ENCODE results near the gene GRK3.

The GRK3 gene

GRCh38 chr22:25643232-25644000, 78.9 kb downstream of the GRK3 start:
- no peak overlapping the region for H3K4me3 ChIP-seq (replicated peaks; ENCODE audit: insufficient read depth, low read length)
- no peak overlapping the region for H3K27ac ChIP-seq (replicated peaks)
- TF ChIP-seq REST (IDR thresholded peaks at IDR 0.05; ENCODE audit: insufficient replicate concordance, low read depth) = no peak
- no peaks in the 10 kb centered on the region for H3K27me3 ChIP-seq (ENCODE audit: insufficient read depth, poor library complexity, severe bottlenecking)
- DNase-seq (ENCODE audit: low read depth in 1 of 2, low spot score in 1 of 2) = no peak

GRCh38 chr22:25644122-25644521, 79.6 kb downstream of the GRK3 start:
- Histone ChIP-seq H3K27ac (replicated peaks) (no peak overlapping the region), H3K4me3 (replicated peaks; ENCODE audit: insufficient read depth, low read length) (no peak overlapping the region), H3K27me3 (ENCODE audit: insufficient read depth, poor library complexity, severe bottlenecking) (no peaks in the 10 kb centered on the region)
- no peak for DNase-seq (ENCODE audit: low read depth in 1 of 2, low spot score in 1 of 2)
- TF ChIP-seq SPI1 (IDR thresholded peaks at IDR 0.05; ENCODE audit: borderline replicate concordance, low read depth) (no peak), REST (IDR thresholded peaks at IDR 0.05; ENCODE audit: insufficient replicate concordance, low read depth) (no peak), POLR2AphosphoS5 (IDR thresholded peaks at IDR 0.05; ENCODE audit: low read depth) (no peak), GABPA (IDR thresholded peaks at IDR 0.05; ENCODE audit: low read depth) (no peak)
- TF ChIP-seq, protein P1, sequence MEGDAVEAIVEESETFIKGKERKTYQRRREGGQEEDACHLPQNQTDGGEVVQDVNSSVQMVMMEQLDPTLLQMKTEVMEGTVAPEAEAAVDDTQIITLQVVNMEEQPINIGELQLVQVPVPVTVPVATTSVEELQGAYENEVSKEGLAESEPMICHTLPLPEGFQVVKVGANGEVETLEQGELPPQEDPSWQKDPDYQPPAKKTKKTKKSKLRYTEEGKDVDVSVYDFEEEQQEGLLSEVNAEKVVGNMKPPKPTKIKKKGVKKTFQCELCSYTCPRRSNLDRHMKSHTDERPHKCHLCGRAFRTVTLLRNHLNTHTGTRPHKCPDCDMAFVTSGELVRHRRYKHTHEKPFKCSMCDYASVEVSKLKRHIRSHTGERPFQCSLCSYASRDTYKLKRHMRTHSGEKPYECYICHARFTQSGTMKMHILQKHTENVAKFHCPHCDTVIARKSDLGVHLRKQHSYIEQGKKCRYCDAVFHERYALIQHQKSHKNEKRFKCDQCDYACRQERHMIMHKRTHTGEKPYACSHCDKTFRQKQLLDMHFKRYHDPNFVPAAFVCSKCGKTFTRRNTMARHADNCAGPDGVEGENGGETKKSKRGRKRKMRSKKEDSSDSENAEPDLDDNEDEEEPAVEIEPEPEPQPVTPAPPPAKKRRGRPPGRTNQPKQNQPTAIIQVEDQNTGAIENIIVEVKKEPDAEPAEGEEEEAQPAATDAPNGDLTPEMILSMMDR (IDR thresholded peaks at IDR 0.05; ENCODE audit: insufficient read depth, low read length) = no peak

DNA sequence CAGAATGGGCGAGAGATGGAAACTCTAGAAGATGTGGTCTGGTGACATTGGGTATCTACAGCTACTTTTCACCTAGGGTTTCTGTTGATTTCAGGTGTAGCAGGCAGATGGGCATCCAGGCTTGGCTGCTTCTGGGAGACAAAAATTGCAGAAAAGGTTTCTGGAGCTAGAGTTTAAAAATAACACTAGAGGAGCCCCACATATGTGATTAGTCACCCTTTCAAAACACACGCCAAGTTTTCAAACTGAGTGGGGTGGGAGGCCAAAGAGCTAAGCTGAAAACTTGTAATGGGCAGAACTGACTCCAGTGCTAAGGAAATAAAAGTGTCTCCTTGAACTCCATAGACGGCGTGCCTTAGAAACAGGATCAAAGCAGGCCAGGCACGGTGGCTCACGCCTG, 80.8 kb downstream of the GRK3 start:
- Histone ChIP-seq H3K4me3 (replicated peaks; ENCODE audit: insufficient read depth, low read length) (no peak overlapping the region), H3K27me3 (ENCODE audit: insufficient read depth, poor library complexity, severe bottlenecking) (no peaks in the 10 kb centered on the region), H3K27ac (replicated peaks) (no peak overlapping the region)
- TF ChIP-seq SPI1 (IDR thresholded peaks at IDR 0.05; ENCODE audit: borderline replicate concordance, low read depth) (no peak), REST (IDR thresholded peaks at IDR 0.05; ENCODE audit: insufficient replicate concordance, low read depth) (no peak), POLR2AphosphoS5 (IDR thresholded peaks at IDR 0.05; ENCODE audit: low read depth) (no peak), GABPA (IDR thresholded peaks at IDR 0.05; ENCODE audit: low read depth) (no peak)
- DNase-seq (ENCODE audit: low read depth in 1 of 2, low spot score in 1 of 2) = no peak

DNA sequence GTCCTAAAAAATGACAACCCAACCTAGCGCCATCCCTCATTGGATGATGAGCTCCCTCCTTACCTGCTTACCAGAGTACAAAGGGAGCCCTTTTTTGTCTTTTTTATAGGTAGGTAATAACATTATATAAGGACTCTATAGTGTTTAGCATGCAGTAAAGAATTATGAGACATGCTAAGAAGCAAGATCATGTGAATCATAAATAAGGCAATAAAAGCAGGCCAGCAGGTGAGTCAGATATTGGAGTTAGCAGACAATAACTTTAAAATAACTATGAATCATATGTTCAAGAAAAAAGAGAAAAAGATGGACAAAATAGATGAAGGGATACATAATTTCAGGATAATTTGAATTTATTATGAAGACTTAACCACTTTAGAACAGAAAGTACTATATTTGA, 81.5 kb downstream of the GRK3 start:
- DNase-seq (ENCODE audit: low read depth in 1 of 2, low spot score in 1 of 2) = no peak
- TF ChIP-seq REST (IDR thresholded peaks at IDR 0.05; ENCODE audit: insufficient replicate concordance, low read depth) (no peak), SPI1 (IDR thresholded peaks at IDR 0.05; ENCODE audit: borderline replicate concordance, low read depth) (no peak), POLR2AphosphoS5 (IDR thresholded peaks at IDR 0.05; ENCODE audit: low read depth) (no peak), GABPA (IDR thresholded peaks at IDR 0.05; ENCODE audit: low read depth) (no peak)
- TF ChIP-seq, protein P1 (IDR thresholded peaks at IDR 0.05; ENCODE audit: insufficient read depth, low read length) = no peak
- Histone ChIP-seq H3K27me3 (ENCODE audit: insufficient read depth, poor library complexity, severe bottlenecking) (no peaks in the 10 kb centered on the region), H3K4me3 (replicated peaks; ENCODE audit: insufficient read depth, low read length) (no peak overlapping the region), H3K27ac (replicated peaks) (no peak overlapping the region)
